Renal cortical epithelial cell (primary cell): ENCODE measurements around the gene HNRNPD. TPM values are rescaled to one million over a fixed set of nuclear protein-coding genes. Genes with fewer than 3 reads are reported as not detected.

Experiments used
- total RNA-seq: library from RNA; depleted of rRNA; stranded (reverse); fragments of >200 nt; gene quantifications from 2 replicates; pipeline ENCODE4 v1.2.3, GENCODE V29; 2014

HNRNPD gene
- total RNA-seq, 1 donor from 2014 or later = 101 TPM

Other genes starting within 250 kb of the HNRNPD start
- 174 and 185 TPM in 2 replicates for gene HNRNPDL, start 56.5 kb upstream of the HNRNPD start, total RNA-seq
- gene ENOPH1, start 56.6 kb upstream of the HNRNPD start, total RNA-seq = 53.8 and 62.7 TPM in 2 replicates
- 0.35 and 0.52 TPM in 2 replicates for gene TMEM150C, start 188.0 kb upstream of the HNRNPD start, total RNA-seq